Measurements from ENCODE around the gene MAN1A1. TPM values are rescaled to one million over a fixed set of nuclear protein-coding genes. Genes with fewer than 3 reads are reported as not detected.

The MAN1A1 gene
- total and polyA plus RNA-seq, 4 donors: 68.2 to 209 (median 148) TPM

- H3K36me3 ChIP-seq (ENCODE audit: control insufficient read depth in 4 of 4, insufficient read depth in 3 of 4, low read depth in 1 of 4, low read length in 3 of 4): peaks cover 9 to 68% (median 56%) of the 10 kb centered on the region in 4 donors
Observed at GRCh38 chr6:119193707-119194106, 155.9 kb downstream of the MAN1A1 start.

More at GRCh38 chr6:119193707-119194106, 155.9 kb downstream of the MAN1A1 start:
- Histone ChIP-seq H3K27me3 (ENCODE audit: control insufficient read depth in 4 of 4, insufficient read depth in 4 of 4, low read length in 3 of 4) (no peaks in the 10 kb centered on the region), H3K4me3 (ENCODE audit: low read depth in 1 of 3, low read length in 3 of 3) (no peak overlapping the region), H3K9me3 (ENCODE audit: control insufficient read depth in 4 of 4, low read length in 3 of 4) (no peaks in the 10 kb centered on the region), H3K9ac (ENCODE audit: low read depth in 1 of 2, low read length in 2 of 2) (no peak overlapping the region), H3K27ac (ENCODE audit: low read depth in 1 of 2, low read length in 2 of 2) (no peak overlapping the region), H3K4me1 (ENCODE audit: control insufficient read depth in 4 of 4, insufficient read depth in 4 of 4, low read length in 3 of 4) (peaks cover 0 to 1% (median 0%) of the 10 kb centered on the region in 4 donors)
- TF ChIP-seq, protein P1, sequence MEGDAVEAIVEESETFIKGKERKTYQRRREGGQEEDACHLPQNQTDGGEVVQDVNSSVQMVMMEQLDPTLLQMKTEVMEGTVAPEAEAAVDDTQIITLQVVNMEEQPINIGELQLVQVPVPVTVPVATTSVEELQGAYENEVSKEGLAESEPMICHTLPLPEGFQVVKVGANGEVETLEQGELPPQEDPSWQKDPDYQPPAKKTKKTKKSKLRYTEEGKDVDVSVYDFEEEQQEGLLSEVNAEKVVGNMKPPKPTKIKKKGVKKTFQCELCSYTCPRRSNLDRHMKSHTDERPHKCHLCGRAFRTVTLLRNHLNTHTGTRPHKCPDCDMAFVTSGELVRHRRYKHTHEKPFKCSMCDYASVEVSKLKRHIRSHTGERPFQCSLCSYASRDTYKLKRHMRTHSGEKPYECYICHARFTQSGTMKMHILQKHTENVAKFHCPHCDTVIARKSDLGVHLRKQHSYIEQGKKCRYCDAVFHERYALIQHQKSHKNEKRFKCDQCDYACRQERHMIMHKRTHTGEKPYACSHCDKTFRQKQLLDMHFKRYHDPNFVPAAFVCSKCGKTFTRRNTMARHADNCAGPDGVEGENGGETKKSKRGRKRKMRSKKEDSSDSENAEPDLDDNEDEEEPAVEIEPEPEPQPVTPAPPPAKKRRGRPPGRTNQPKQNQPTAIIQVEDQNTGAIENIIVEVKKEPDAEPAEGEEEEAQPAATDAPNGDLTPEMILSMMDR (IDR thresholded peaks at IDR 0.05; ENCODE audit: low read depth, low read length, missing input control): no peak
- TF ChIP-seq ZBTB33 (IDR thresholded peaks at IDR 0.05) (no peak), GABPA (IDR thresholded peaks at IDR 0.05 in 1 of 2, conservative IDR thresholded peaks at IDR 0.05 in 1 of 2) (no peak), REST (IDR thresholded peaks at IDR 0.05) (no peak), YY1 (IDR thresholded peaks at IDR 0.05) (no peak), FOXA2 (IDR thresholded peaks at IDR 0.05) (no peak), ATF3 (IDR thresholded peaks at IDR 0.05) (no peak), SP1 (IDR thresholded peaks at IDR 0.05) (no peak), HNF4G (IDR thresholded peaks at IDR 0.05) (no peak), MAX (IDR thresholded peaks at IDR 0.05) (no peak), RXRA (IDR thresholded peaks at IDR 0.05) (no peak), NR2F2 (IDR thresholded peaks at IDR 0.05) (no peak), TAF1 (conservative IDR thresholded peaks at IDR 0.05) (no peak), RAD21 (IDR thresholded peaks at IDR 0.05) (no peak), HNF4A (conservative IDR thresholded peaks at IDR 0.05) (no peak), FOXA1 (IDR thresholded peaks at IDR 0.05) (no peak), EGR1 (IDR thresholded peaks at IDR 0.05; ENCODE audit: low read depth in 2 of 2) (no peak), JUND (IDR thresholded peaks at IDR 0.05) (no peak)
- DNase-seq (ENCODE audit: low spot score): no peak

Data from liver (tissue), 9 donors.